IMR-90 (cell line): ENCODE results near the gene ASTN2.

Source experiments
- MAFK ChIP-seq: IDR thresholded peaks from 2 replicates; pipeline ENCODE4 v1.6.1; 2012; ENCODE audit warnings: low read depth, low read length, improper control_type of control experiment
- POLR2A ChIP-seq: IDR thresholded peaks from 2 replicates; pipeline ENCODE4 v1.6.1; 2012; ENCODE audit warnings: mild to moderate bottlenecking, low read depth, low read length
- RFX5 ChIP-seq: IDR thresholded peaks from 2 replicates; pipeline ENCODE4 v1.8.0; 2012; ENCODE audit warnings: low read depth, mild to moderate bottlenecking, low read length, moderate library complexity
- TF ChIP-seq, protein P1 (sequence below): conservative IDR thresholded peaks from 2 replicates; pipeline ENCODE4 v1.5.1; 2012; ENCODE audit warnings: mild to moderate bottlenecking, low read depth, low read length, improper control_type of control experiment
- TF ChIP-seq, protein P2 (sequence below): fragments of 150-350 bp; IDR thresholded peaks from 2 replicates; pipeline ENCODE4 v1.6.1; 2016; ENCODE audit warnings: low read depth, mild to moderate bottlenecking, low read length, moderate library complexity, borderline replicate concordance

DNA sequence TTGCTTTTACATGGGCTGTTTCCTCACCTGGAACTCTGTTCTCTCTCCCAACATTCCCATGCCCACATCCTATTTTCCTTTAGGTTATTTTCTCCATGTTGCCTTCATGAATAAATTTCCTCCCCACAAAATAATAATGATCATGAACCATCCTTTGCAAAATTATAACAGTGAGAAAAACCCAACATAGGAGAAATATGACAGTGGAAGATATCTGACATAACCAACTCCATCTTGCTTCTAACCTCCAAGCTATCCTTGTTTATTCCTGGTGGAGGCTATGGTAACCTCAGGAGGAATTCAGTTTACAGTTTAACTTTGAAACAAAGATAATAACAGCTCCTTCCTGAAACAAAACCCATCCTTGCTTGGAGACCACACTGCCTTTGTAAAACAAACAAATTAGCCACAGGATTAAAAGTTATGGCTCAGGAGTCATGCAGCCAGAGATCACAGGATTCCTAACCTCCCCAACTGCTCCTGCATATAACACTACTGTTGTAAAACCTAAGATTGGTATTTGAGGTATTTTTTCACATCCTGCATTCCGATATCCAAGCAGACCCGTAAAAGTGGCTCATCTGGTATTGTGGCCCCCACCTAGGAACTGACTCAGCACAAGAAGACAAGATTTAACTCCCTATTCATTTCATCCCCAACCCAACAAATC is 515.4 kb downstream of the ASTN2 start:
- TF ChIP-seq, protein P1, sequence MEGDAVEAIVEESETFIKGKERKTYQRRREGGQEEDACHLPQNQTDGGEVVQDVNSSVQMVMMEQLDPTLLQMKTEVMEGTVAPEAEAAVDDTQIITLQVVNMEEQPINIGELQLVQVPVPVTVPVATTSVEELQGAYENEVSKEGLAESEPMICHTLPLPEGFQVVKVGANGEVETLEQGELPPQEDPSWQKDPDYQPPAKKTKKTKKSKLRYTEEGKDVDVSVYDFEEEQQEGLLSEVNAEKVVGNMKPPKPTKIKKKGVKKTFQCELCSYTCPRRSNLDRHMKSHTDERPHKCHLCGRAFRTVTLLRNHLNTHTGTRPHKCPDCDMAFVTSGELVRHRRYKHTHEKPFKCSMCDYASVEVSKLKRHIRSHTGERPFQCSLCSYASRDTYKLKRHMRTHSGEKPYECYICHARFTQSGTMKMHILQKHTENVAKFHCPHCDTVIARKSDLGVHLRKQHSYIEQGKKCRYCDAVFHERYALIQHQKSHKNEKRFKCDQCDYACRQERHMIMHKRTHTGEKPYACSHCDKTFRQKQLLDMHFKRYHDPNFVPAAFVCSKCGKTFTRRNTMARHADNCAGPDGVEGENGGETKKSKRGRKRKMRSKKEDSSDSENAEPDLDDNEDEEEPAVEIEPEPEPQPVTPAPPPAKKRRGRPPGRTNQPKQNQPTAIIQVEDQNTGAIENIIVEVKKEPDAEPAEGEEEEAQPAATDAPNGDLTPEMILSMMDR: no peak
- TF ChIP-seq RFX5: no peak
- TF ChIP-seq, protein P2, sequence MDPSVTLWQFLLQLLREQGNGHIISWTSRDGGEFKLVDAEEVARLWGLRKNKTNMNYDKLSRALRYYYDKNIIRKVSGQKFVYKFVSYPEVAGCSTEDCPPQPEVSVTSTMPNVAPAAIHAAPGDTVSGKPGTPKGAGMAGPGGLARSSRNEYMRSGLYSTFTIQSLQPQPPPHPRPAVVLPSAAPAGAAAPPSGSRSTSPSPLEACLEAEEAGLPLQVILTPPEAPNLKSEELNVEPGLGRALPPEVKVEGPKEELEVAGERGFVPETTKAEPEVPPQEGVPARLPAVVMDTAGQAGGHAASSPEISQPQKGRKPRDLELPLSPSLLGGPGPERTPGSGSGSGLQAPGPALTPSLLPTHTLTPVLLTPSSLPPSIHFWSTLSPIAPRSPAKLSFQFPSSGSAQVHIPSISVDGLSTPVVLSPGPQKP: no peak
- TF ChIP-seq MAFK: no peak
- no peak for TF ChIP-seq POLR2A
